ENCODE results near the gene DMRTB1.

Gene DMRTB1

DNA sequence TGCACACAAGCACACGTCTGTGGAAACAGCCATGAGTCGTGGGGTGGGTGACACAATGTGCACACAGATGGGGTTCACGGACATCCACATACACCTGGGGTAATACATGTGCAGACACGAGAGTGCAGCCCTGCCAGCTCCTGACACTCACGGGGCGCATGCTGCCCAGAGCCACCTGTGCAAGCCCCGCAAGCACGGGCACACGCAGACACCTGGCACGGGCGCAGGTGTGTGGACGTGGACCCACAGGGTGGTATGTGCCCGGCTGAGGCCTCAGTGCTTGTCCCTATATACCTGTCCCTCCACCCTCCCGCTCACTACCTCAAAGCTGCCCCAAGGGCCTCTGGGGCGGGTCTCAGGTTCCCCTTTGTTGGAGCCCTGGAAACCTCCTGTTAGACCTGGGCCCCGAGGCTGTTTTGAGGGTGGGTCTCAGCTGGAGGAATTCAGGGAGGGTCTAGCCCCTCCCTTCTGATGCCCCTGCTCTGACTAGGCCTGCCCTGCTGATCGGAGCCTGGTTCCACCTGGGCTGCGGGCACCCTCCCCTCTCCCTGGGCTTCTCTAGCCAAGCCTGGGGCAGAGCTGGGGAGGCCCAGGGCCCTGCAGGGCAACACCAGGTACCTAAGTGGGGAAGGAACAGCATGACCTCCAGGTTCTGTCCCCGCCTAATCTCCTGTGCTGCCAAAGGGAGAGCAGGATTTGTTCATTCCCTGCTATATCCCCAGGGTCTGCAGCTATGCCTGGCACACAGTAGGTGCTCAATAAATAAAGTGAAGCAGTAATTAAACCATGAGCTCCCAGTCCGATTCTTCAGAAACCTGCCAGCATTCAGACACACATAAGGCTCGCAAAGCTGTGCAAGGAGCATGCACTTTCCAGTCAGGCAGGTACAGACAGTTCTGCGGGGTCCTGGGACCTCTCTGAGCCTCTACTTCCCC, 49.1 kb downstream of the DMRTB1 start:
- no peak for DNase-seq (ENCODE audit: low read depth in 2 of 2)

DNA sequence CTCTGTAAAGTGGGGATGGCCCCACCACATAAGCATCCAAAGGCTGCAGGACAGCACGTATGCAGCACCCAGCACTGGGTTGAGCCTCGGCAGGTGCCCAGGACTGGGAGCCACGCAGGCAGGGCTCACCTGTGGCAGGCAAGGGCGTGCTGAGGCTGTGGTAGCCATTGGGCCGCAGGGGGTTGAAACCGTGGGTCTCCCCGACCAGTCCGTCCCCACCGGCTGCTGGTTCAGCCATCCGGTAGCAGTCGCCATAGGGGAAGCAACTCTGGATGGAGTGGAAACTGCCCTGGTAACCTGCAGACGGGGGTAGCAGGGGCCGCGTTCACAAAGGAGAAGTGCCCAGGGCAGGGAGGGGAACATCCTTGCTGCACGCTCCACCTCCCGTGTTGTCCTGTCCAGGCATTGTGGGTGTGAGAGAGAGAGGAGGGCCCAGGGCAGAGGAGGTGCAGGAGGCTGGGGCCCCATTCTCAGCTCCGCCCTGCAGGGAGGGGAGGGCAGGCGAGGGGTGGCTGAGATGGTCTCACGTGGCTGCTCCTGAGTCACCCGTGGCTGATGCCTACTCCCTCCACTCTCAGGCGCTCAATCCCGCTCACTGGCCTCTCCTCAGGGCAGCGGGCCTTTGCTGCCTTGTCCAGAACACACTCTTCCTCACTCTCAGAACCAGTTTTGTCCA, 49.9 kb downstream of the DMRTB1 start:
- DNase-seq (ENCODE audit: low read depth in 2 of 2): no peak

DNA sequence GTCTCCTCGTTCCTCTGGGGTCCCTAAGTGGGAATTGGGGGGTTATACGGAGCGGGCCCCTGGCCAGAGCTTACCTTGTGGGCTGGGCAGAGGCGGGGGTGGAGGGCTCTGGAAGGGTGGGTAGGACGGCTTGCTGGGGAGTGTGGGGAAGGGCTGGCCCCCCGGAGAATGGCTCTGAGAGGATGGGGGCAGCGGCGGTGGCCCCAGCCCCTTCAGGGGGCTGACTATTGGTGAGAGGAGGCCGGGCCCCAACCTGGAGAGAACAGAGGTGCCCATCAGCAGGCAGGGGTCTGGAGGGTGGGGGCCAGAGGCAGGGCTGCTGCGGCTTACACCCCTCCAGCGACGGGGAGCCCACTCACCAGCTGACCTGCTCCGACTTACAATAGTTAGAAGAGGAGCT, 50.6 kb downstream of the DMRTB1 start:
- no peak for DNase-seq (ENCODE audit: low read depth in 2 of 2)

DNA sequence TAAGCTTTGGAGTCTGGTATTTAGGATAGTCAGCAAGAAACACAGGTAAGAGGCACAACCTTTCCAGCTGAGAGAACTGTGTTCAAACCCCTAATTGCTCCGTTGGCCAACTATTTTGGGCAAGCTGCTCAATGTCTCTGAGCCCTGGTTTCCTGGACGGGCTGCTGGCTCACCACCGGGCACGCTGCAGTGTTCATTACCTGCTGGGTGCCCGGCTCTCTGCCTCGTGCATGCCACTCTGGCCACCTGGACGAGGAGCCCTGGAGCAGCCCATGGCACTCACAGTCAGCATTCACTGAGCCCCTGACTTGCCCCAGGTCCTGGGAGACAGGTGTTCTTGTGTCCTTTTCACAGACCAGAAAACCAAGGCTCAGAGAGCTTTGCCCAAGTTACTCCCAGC, 51.0 kb downstream of the DMRTB1 start:
- DNase-seq (ENCODE audit: low read depth in 2 of 2): no peak

DNA sequence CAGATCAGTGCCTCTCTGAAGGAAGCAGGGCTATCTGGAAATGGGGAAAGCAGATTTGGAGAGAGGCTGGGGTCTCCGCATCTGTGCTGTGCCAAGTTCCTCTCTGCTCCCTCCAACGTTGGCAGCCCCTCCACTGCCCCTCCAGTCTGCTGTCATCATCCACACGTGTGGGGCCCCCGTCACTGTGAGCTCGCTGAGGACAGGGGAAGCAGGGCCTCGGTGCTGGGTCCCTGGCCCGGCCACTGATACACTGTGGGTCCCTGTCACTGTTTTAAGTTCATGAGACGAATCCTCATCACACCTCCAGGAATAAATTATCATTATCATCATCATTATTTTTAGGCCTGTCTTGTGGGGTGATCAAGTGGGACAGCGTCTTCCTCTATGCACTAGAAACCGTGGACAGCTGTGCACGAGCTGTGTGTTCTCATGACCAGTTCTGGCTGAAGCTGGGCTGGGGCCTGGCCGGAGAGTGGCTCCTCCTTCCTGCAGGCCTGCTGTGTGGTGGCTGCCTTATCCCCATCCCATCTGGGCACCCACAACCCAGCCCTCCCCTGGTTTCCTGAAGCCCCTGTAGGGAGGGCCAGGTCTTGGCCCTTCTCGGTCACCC, 52.2 kb downstream of the DMRTB1 start:
- DNase-seq (ENCODE audit: low read depth in 2 of 2): no peak

DNA sequence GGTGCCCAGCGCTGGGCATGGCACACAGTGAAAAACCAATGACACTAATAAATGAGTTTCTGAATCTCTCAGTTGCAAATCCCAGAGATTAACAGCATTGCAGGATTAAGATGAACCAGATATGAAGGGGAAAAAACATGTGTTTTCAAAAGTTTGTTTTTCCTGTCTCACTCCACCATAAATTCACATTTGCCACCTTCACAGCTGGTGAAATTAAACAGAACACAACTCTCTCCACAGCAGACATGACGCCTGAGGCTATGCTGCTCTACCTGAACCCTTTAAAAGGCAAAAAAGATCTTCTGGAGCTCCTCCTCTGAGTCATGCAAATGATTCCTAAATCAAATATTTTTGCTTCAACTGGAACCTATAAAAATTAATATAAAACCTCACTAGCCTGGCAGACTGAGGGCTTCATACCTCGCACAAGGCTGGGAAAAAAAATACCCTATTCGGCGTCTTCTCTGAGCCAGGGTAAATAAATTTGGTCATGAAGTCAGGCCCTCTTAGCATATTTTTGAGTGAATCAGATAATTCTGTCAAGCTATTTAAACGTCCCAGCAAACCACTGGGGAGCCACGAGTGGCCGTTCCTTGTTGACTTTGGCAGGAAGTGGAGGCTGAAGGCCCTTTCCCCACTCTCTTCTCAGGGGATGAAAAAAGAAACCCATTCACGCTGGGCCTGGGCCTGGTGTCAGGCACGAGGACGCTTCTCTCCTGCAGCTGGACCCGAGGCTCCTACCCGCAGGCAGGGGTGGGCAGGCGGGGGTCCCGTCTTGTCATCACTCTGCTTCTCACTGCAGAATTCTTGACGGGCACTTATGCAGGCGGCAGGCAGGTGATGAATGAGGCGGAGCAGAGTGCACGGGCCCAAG, 53.0 kb downstream of the DMRTB1 start:
- DNase-seq (ENCODE audit: low read depth in 2 of 2): no peak

DNA sequence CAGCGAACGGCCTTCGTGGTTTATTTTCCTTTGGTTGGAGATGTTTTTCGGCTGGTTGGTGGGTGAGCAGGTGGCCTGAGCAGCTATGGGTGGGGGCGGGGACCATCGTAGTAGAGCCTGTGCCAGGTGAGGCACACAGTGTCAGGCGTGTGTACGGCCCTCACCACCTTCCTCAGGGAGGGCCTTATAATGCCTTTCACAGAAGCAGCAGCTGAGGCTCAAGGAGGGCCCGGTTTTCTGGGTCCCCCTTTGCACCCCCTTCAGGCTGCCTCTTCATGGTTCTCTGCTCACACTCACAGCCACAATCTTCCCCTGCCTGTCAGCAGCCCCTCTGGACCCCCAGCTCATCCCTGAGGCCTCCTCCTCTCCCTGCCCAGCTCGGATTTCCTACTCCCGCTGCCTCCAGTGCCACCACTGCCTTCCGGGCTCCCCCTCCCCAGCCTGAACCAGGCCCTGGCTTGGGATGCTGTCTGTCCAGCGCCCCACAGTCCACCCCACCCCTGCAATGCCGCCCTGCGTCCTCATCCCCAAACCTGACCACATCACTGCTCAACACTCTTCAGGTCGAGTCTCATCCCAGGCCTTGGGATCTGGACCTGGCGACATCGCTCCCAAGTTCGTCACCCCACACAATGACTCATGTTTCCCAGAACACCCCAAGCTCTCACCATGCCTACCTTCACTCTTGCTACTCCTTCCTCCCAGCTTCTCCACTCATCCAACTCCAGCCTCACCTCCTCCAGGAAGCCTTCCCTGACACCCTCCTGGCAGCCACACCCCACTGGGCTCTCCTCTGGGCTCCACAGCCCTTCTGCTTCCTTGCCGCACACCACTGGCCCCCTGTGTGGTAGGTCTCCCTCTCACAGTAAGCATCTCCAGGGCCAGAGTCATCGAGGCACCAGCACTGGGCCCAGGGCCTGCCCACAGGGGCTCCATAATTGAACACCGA, 53.9 kb downstream of the DMRTB1 start:
- no peak for DNase-seq (ENCODE audit: low read depth in 2 of 2)

DNA sequence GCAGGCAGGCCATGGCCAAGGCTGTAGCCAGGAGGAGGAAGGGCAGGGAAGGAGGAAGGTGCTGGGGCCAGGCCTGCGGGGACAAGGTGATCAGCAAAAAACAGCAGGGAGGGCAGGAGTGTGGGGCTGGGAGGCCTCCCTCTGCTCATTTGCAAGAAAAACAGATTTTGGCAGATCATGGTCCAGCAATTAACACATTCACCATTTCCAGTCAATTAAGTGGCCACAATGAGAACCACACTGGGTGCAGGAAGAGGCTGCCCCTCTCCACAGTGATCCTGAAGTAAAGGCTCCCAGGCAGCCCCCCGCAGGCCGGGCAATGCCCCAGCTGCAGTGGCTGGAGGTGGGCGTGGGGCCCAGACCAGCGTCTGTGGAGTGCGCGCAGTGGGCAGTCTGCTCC, 54.6 kb downstream of the DMRTB1 start:
- no peak for DNase-seq (ENCODE audit: low read depth in 2 of 2)

DNA sequence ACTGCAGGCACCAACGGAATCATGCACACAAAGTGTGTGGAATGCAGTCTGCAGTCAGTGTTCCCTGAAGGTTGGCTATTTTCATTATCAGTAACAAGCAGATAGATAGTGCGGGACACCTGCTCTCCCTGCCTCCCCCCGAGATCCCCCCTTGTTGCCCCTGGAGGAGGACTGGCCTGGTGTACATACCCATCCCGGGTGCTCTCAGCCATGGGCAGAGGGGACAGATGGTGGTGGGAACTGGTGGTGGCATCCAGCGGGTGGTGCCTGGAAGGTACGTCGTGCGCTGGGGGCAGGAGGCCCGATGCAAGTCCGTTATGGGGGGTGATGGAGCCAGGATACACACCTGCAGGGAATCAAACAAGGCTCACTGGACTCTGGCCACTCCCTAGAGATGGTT, 55.2 kb downstream of the DMRTB1 start:
- no peak for DNase-seq (ENCODE audit: low read depth in 2 of 2)

DNA sequence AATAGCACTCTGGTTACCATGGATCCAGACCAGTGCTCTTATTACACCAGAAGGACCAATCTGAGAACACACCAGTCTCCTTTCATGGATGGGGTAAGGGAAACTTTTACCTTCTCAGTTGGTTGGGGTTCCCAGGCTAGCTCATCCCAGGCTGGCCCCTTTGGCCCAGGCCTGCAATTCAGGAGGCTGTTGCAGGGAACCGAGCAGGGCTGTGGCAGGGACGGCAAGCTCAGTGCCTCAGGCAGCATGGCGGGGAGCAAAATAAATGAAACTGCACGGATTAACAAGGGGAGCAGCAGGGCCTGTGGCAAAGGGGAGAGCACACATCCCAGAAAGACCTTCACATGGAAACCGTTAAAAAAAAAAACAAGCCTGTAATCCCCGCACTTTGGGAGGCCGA, 57.0 kb downstream of the DMRTB1 start:
- DNase-seq (ENCODE audit: low read depth in 2 of 2): no peak
